Vagina (tissue), 2 donors: ENCODE data around the gene DNAI1. TPM values are rescaled to one million over a fixed set of nuclear protein-coding genes. Genes with fewer than 3 reads are reported as not detected.

Experiments used
- DNase-seq, 2 donors: peaks; one replicate each; pipeline ENCODE4 v3.0.0-alpha.2; 2017; ENCODE audit errors: extremely low spot score in 2 of 2
- H3K27ac ChIP-seq: fragments of 200-600 bp; sonication (generic); one replicate; pipeline ENCODE4 v1.5.1; 2019
- H3K27me3 ChIP-seq: fragments of 200-600 bp; sonication (generic); one replicate; pipeline ENCODE4 v1.5.1; 2019
- H3K36me3 ChIP-seq, 2 donors: fragments of 200-600 bp; sonication (generic); one replicate each; pipeline ENCODE4 v1.5.1; 2017 to 2019
- H3K4me1 ChIP-seq: fragments of 200-600 bp; sonication (generic); one replicate; pipeline ENCODE4 v1.5.1; 2019
- H3K4me3 ChIP-seq, 2 donors: fragments of 200-600 bp; sonication (generic); 1 replicate in 1 of 2; 2 replicates in 1 of 2; pipeline ENCODE4 v1.5.1; 2016 to 2019
- H3K9me3 ChIP-seq: fragments of 200-600 bp; sonication (generic); one replicate; pipeline ENCODE4 v1.5.1; 2019
- CTCF ChIP-seq, 3 experiments: fragments of 450-650 bp in 2 of 3; fragments of 200-600 bp in 1 of 3; sonication (generic) in 1 of 3; IDR thresholded peaks; one replicate each; pipeline ENCODE4 v1.5.1; 2017 to 2019; ENCODE audit warnings: antibody characterized with exemption in 3 of 3, mild to moderate bottlenecking in 2 of 3, moderate library complexity in 2 of 3
- POLR2A ChIP-seq, 2 donors: fragments of 450-650 bp; IDR thresholded peaks; one replicate each; pipeline ENCODE4 v1.6.1; 2017; ENCODE audit warnings: antibody characterized with exemption in 2 of 2, mild to moderate bottlenecking in 2 of 2, moderate library complexity in 2 of 2
- POLR2AphosphoS5 ChIP-seq, 2 donors: sonication (generic); formaldehyde crosslinking; IDR thresholded peaks; one replicate each; pipeline ENCODE4 v1.9.0; 2017; ENCODE audit warnings: antibody characterized with exemption in 2 of 2, mild to moderate bottlenecking in 2 of 2, low read depth in 1 of 2; ENCODE audit not compliant: insufficient read depth in 1 of 2
- intact Hi-C: fragments of 100-400 bp; cut with DNase I; formaldehyde crosslinking; loops from one replicate; pipeline ENCODE4 v1.15.1; 2023
- total RNA-seq: library from RNA; depleted of rRNA; stranded (reverse); fragments of >200 nt; gene quantifications from one replicate; pipeline ENCODE4 v1.2.3, GENCODE V29; 2016

DNAI1 gene
- total RNA-seq, 1 donor from 2014 or later: not detected

GRCh38 chr9:34555936-34556525 lies 97.4 kb downstream of the DNAI1 start:
- Histone ChIP-seq H3K4me3 (no peak overlapping the region), H3K27ac (no peak overlapping the region), H3K9me3 (no peaks in the 10 kb centered on the region), H3K36me3 (no peaks in the 10 kb centered on the region), H3K4me1 (peaks cover 34% of the 10 kb centered on the region), H3K27me3 (no peaks in the 10 kb centered on the region)
- no peak for DNase-seq
- intact Hi-C loops: no loop called here
- TF ChIP-seq POLR2AphosphoS5 (IDR thresholded peaks at IDR 0.05; ENCODE audit: insufficient read depth in 1 of 2, low read depth in 1 of 2): no peak
- no peak for TF ChIP-seq CTCF (IDR thresholded peaks at IDR 0.05)
- no peak for TF ChIP-seq POLR2A (IDR thresholded peaks at IDR 0.05)

- Histone ChIP-seq H3K27me3 (no peaks in the 10 kb centered on the region), H3K27ac (no peak overlapping the region), H3K4me1 (peaks cover 34% of the 10 kb centered on the region), H3K36me3 (no peaks in the 10 kb centered on the region), H3K4me3 (no peak overlapping the region), H3K9me3 (no peaks in the 10 kb centered on the region)
- TF ChIP-seq POLR2A (IDR thresholded peaks at IDR 0.05): no peak
- no peak for TF ChIP-seq CTCF (IDR thresholded peaks at IDR 0.05)
- no peak for TF ChIP-seq POLR2AphosphoS5 (IDR thresholded peaks at IDR 0.05; ENCODE audit: insufficient read depth in 1 of 2, low read depth in 1 of 2)
- no peak for DNase-seq
- intact Hi-C loops: no loop called here
These were observed 98.3 kb downstream of the DNAI1 start for GRCh38 chr9:34556949-34557348.

GRCh38 chr9:34557426-34558321 lies 99.1 kb downstream of the DNAI1 start:
- TF ChIP-seq POLR2A (IDR thresholded peaks at IDR 0.05) (no peak), CTCF (IDR thresholded peaks at IDR 0.05) (no peak), POLR2AphosphoS5 (IDR thresholded peaks at IDR 0.05; ENCODE audit: insufficient read depth in 1 of 2, low read depth in 1 of 2) (no peak)

GRCh38 chr9:34558364-34558763 lies 99.8 kb downstream of the DNAI1 start:
- H3K27me3 ChIP-seq: no peaks in the 10 kb centered on the region
- TF ChIP-seq CTCF (IDR thresholded peaks at IDR 0.05): no peak
- TF ChIP-seq POLR2A (IDR thresholded peaks at IDR 0.05): no peak
- TF ChIP-seq POLR2AphosphoS5 (IDR thresholded peaks at IDR 0.05; ENCODE audit: insufficient read depth in 1 of 2, low read depth in 1 of 2): no peak

More at GRCh38 chr9:34557426-34558321, 99.1 kb downstream of the DNAI1 start:
- no peaks in the 10 kb centered on the region for H3K9me3 ChIP-seq
- peaks cover 0 to 5% of the 10 kb centered on the region in 2 donors for H3K36me3 ChIP-seq
- peaks cover 34% of the 10 kb centered on the region for H3K4me1 ChIP-seq
- no peak for DNase-seq
- no peaks in the 10 kb centered on the region for H3K27me3 ChIP-seq
- no peak overlapping the region for H3K4me3 ChIP-seq
- no peak overlapping the region for H3K27ac ChIP-seq
- intact Hi-C loops: no loop called here

More at GRCh38 chr9:34558364-34558763, 99.8 kb downstream of the DNAI1 start:
- peaks cover 34% of the 10 kb centered on the region for H3K4me1 ChIP-seq
- H3K27ac ChIP-seq: no peak overlapping the region
- H3K36me3 ChIP-seq: peaks cover 0 to 5% of the 10 kb centered on the region in 2 donors
- no peak for DNase-seq
- no peaks in the 10 kb centered on the region for H3K9me3 ChIP-seq
- intact Hi-C loops: no loop called here
- no peak overlapping the region for H3K4me3 ChIP-seq
